GM18502 (cell line): ENCODE results near the gene TMEM39B.
"Not testable (repeated sequence)": the region's sequence is repeated elsewhere in the genome, so short reads cannot be mapped to it uniquely, and the experiment has no call there.

Source experiments
- ATAC-seq: cut with Tn5 transposase; IDR thresholded peaks from one replicate; pipeline ENCODE4 v1.9.1; 2021; ENCODE audit warnings: mild to moderate bottlenecking; ENCODE audit not compliant: unreplicated experiment, poor library complexity

TMEM39B gene

GRCh38 chr1:32066489-32066873 is 6.3 kb upstream of the TMEM39B start:
- ATAC-seq = no peak

- ATAC-seq = no peak
Measured at GRCh38 chr1:32068957-32069588, 3.7 kb upstream of the TMEM39B start.

GRCh38 chr1:32071758-32072621 is 749 bp upstream of the TMEM39B start:
- ATAC-seq = no peak

GRCh38 chr1:32073299-32074229 is 825 bp downstream of the TMEM39B start:
- no peak for ATAC-seq

- no peak for ATAC-seq
Measured at GRCh38 chr1:32074841-32075240, 2.1 kb downstream of the TMEM39B start.

GRCh38 chr1:32077451-32077850 is 4.7 kb downstream of the TMEM39B start:
- ATAC-seq = no peak

GRCh38 chr1:32082022-32082421 is 9.3 kb downstream of the TMEM39B start:
- ATAC-seq = no peak

- not testable (repeated sequence) for ATAC-seq
Measured at GRCh38 chr1:32086381-32086780, 13.6 kb downstream of the TMEM39B start.

GRCh38 chr1:32091176-32091575 is 18.4 kb downstream of the TMEM39B start:
- no peak for ATAC-seq

GRCh38 chr1:32091591-32091990 is 18.9 kb downstream of the TMEM39B start:
- no peak for ATAC-seq

GRCh38 chr1:32094746-32095521 is 22.2 kb downstream of the TMEM39B start:
- no peak for ATAC-seq

GRCh38 chr1:32099426-32099825 is 26.7 kb downstream of the TMEM39B start:
- ATAC-seq = no peak

GRCh38 chr1:32100359-32100758 is 27.6 kb downstream of the TMEM39B start:
- no peak for ATAC-seq

- no peak for ATAC-seq
Measured at GRCh38 chr1:32100807-32101708, 28.3 kb downstream of the TMEM39B start.

- no peak for ATAC-seq
Measured at GRCh38 chr1:32104127-32104526, 31.4 kb downstream of the TMEM39B start.

- no peak for ATAC-seq
Measured at GRCh38 chr1:32105338-32105737, 32.6 kb downstream of the TMEM39B start.

- no peak for ATAC-seq
Measured at GRCh38 chr1:32106663-32107275, 34.0 kb downstream of the TMEM39B start.
